ENCODE results near the gene SEMA3B.

DNA sequence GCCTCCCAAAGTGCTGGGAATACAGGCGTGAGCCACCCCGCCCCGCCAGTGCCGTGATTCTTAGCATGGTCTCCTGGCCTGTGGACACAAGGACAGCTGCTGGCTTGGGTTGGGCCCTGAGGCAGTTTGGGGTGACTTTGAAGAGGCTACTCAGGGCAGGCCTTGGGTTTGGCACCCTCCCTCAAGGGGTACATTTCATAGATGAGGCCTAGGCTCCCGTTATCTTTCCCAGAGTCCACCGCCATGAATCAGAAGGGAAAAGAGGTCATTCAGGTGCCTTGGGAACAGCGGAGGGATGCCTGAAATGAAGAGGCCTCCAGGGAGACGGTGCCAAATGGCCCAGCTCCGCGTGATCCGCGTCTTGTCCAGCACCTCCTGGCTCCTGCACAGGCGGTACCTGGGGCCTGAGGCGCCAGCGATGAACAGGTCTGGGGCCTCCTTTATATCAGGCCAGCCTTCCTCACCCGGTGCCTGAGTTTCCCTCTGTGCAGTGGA is 23.6 kb upstream of the SEMA3B start:
- TF ChIP-seq POLR2A (IDR thresholded peaks at IDR 0.05), result no peak
- TF ChIP-seq, protein P1, sequence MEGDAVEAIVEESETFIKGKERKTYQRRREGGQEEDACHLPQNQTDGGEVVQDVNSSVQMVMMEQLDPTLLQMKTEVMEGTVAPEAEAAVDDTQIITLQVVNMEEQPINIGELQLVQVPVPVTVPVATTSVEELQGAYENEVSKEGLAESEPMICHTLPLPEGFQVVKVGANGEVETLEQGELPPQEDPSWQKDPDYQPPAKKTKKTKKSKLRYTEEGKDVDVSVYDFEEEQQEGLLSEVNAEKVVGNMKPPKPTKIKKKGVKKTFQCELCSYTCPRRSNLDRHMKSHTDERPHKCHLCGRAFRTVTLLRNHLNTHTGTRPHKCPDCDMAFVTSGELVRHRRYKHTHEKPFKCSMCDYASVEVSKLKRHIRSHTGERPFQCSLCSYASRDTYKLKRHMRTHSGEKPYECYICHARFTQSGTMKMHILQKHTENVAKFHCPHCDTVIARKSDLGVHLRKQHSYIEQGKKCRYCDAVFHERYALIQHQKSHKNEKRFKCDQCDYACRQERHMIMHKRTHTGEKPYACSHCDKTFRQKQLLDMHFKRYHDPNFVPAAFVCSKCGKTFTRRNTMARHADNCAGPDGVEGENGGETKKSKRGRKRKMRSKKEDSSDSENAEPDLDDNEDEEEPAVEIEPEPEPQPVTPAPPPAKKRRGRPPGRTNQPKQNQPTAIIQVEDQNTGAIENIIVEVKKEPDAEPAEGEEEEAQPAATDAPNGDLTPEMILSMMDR (IDR thresholded peaks at IDR 0.05), result no peak
- no peak for TF ChIP-seq POLR2AphosphoS5 (IDR thresholded peaks at IDR 0.05)
- TF ChIP-seq EP300 (IDR thresholded peaks at IDR 0.05), result no peak

Data from gastroesophageal sphincter (tissue), 3 donors.